Measurements from ENCODE around the gene C3orf38. TPM values are rescaled to one million over a fixed set of nuclear protein-coding genes. Genes with fewer than 3 reads are reported as not detected.

The C3orf38 gene
- total RNA-seq, 1 donor from 2014 or later, result 15.3 TPM

DNA sequence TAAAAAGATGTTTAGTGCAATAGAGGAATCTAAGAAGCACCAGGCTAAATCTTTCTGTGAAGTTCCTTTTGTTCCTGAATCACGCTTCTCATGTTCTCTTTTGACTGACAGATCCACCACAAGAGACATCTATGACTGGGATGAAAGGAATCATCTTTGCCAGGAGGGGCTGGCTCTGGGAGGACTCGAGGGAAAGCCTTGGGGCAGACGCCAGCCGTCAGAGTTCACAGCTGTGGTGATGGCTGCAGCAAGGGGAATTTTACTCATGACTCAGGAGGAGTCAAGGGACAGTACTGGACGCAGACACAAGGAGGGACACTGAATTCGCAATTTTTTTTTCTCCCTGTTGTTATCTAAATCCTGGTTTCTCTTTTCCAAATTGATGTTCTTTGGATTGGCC is 38.7 kb downstream of the C3orf38 start:
- DNase-seq (ENCODE audit: low read depth), result no peak
- no peak overlapping the region for H3K4me3 ChIP-seq (ENCODE audit: low read depth, low read length)
- TF ChIP-seq, protein P1, sequence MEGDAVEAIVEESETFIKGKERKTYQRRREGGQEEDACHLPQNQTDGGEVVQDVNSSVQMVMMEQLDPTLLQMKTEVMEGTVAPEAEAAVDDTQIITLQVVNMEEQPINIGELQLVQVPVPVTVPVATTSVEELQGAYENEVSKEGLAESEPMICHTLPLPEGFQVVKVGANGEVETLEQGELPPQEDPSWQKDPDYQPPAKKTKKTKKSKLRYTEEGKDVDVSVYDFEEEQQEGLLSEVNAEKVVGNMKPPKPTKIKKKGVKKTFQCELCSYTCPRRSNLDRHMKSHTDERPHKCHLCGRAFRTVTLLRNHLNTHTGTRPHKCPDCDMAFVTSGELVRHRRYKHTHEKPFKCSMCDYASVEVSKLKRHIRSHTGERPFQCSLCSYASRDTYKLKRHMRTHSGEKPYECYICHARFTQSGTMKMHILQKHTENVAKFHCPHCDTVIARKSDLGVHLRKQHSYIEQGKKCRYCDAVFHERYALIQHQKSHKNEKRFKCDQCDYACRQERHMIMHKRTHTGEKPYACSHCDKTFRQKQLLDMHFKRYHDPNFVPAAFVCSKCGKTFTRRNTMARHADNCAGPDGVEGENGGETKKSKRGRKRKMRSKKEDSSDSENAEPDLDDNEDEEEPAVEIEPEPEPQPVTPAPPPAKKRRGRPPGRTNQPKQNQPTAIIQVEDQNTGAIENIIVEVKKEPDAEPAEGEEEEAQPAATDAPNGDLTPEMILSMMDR (conservative IDR thresholded peaks at IDR 0.05; ENCODE audit: low read depth, low read length), result no peak

DNA sequence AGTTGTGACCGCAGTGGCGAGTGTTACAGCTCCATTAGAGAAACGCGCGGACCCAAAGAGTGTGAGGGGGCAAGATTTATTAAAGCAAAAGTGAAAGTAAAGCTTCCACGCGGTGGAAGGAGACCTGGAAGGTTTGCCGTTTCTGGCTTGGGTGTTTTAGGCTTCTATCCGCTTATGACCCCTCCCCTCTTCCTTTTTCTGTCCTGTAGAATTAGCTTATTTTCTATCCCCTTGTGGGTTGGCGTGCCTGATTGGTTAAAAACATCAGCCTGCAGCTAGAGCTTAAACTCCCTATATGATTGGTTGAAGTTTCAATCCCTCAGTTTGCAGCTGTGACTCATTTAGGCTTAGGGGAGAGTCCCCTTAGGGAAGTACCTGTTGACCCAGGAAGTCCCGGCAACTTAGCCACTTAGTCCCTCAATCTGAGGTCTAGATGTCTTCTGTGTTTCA is 39.6 kb downstream of the C3orf38 start:
- TF ChIP-seq, protein P1 (conservative IDR thresholded peaks at IDR 0.05; ENCODE audit: low read depth, low read length), result no peak
- no peak overlapping the region for H3K4me3 ChIP-seq (ENCODE audit: low read depth, low read length)
- DNase-seq (ENCODE audit: low read depth), result no peak

DNA sequence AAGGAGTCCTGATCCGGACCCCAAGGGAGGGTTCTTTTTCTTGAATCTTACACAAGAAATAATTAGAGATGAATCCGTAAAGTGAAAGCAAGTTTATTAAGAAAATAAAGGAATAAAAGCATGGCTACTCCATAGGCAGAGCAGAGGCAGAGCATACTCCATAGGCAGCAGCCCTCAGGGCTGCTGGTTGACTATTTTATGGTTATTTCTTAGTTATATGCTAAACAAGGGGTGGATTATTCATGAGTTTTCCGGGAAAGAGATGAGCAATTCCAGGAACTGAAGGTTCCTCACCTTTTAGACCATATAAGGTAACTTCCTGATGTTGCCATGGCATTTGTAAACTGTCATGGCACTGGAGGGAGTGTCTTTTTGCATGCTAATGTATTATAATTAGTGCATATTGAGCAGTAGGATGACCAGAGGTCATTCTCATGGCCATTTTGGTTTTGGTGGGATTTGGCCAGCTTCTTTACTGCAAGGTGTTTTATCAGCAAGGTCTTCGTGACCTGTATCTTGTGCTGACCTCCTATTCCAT is 42.2 kb downstream of the C3orf38 start:
- TF ChIP-seq, protein P1 (conservative IDR thresholded peaks at IDR 0.05; ENCODE audit: low read depth, low read length), result no peak
- DNase-seq (ENCODE audit: low read depth), result no peak

DNA sequence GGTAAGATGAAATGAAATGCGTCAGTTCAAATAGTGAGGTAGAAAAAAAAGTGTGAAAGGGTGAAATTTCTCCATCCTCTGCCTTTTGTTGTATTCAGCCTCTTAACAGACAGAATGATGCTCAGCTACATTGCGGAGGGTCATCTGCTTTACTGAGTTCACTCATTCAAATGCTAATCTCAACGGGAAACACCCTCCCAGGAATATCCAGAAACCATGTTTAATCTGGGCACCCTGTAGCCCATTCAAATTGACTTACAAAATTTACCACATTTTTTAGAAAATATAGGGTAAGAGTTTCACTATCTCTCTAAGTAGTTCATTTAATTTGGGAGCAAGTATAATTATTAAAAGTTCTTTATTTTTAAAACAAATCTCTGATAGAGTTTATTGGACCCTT is 42.9 kb downstream of the C3orf38 start:
- no peak for DNase-seq (ENCODE audit: low read depth)
- TF ChIP-seq, protein P1 (conservative IDR thresholded peaks at IDR 0.05; ENCODE audit: low read depth, low read length), result no peak
- no peak overlapping the region for H3K4me3 ChIP-seq (ENCODE audit: low read depth, low read length)

More for the DNA sequence above, 42.2 kb downstream of the C3orf38 start:
- no peak overlapping the region for H3K4me3 ChIP-seq (ENCODE audit: low read depth, low read length)

DNA sequence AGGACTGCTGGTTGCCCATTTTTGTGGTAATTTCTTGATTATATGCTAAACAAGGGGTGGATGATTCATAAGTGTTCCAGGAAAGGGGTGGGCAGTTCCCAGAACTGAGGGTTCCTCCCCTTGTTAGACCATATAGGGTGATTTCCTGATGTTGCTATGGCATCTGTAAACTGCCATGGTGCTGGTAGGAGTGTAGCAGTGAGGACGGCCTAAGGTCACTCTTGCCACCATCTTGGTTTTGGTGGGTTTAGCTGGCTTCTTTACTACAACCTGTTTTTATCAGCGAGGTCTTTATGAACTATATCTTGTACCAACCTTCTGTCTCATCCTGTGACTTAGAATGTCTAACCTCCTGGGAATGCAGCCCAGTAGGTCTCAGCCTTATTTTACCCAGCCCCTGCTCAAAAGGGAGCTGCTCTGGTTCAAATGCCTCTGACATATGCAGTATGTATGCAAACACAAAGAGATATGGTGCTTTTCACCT is 46.2 kb downstream of the C3orf38 start:
- TF ChIP-seq, protein P1 (conservative IDR thresholded peaks at IDR 0.05; ENCODE audit: low read depth, low read length), result no peak
- no peak for DNase-seq (ENCODE audit: low read depth)
- no peak overlapping the region for H3K4me3 ChIP-seq (ENCODE audit: low read depth, low read length)

DNA sequence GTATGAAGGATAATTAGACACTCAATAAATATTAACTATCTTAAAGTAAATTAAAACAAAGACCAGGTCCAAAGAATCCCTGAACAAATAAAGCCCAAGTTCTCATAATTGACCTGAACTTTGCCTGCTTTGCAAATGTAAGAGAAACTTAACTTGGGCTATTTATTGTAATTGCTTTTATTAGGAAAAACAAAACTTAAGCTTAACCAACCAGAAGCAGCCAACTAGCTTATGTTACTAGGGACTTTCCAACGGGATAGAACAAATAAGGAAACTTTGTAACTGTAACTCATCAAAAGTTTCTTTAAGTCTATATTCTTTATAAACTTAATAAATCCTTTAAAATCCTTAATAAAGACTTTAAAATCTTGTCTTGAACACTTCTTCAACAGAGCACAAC is 48.4 kb downstream of the C3orf38 start:
- no peak overlapping the region for H3K4me3 ChIP-seq (ENCODE audit: low read depth, low read length)
- DNase-seq (ENCODE audit: low read depth), result no peak
- TF ChIP-seq, protein P1 (conservative IDR thresholded peaks at IDR 0.05; ENCODE audit: low read depth, low read length), result no peak

DNA sequence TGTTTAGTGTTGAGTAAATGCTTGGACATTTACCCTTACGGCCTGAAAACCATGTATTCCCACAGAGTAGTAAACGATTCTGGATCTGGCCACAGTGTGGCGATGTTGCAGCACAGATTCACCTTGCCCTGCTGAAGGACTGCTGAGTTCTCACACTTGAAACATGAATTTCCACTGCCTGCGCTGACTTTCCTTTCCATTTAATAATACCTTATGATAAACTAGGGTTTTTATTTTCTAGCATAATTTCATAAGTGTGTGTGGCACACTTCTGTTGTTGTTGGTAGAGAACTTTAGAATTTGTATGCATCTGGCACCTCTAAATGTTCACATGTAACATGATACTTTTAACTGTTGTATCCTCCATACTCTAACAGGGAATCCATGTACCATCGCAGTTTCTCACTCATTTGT is 53.9 kb downstream of the C3orf38 start:
- no peak overlapping the region for H3K4me3 ChIP-seq (ENCODE audit: low read depth, low read length)
- TF ChIP-seq, protein P1 (conservative IDR thresholded peaks at IDR 0.05; ENCODE audit: low read depth, low read length), result peak; percentile 96
- peak; percentile 27 for DNase-seq (ENCODE audit: low read depth)
